Amygdala (tissue), 56 donors: ENCODE results near the gene GOLGA6L26.
"Not testable (repeated sequence)": the region's sequence is repeated elsewhere in the genome, so short reads cannot be mapped to it uniquely, and the experiment has no call there.

Experiments used
- DNase-seq, 56 donors: peaks; one replicate each; lab custom pipeline; 2025; lab: John Stamatoyannopoulos, UW

The GOLGA6L26 gene

GRCh38 chr15:23334096-23334495 is at the start of gene GOLGA6L26:
Gene GOLGA6L26 (minus strand): TSS chr15:23334196. CDS start chr15:23334135, 61 bp downstream.
- not testable (repeated sequence) for DNase-seq

- DNase-seq = not testable (repeated sequence)
These were observed 47.2 kb upstream of the GOLGA6L26 start for GRCh38 chr15:23381192-23381591.

- not testable (repeated sequence) for DNase-seq
These were observed 46.7 kb upstream of the GOLGA6L26 start for GRCh38 chr15:23380700-23381099.

- not testable (repeated sequence) for DNase-seq
These were observed 45.0 kb upstream of the GOLGA6L26 start for GRCh38 chr15:23378946-23379345.

GRCh38 chr15:23374226-23374625 is 40.2 kb upstream of the GOLGA6L26 start:
- DNase-seq = not testable (repeated sequence)

- DNase-seq = not testable (repeated sequence)
These were observed 39.0 kb upstream of the GOLGA6L26 start for GRCh38 chr15:23372891-23373600.

GRCh38 chr15:23372284-23372683 is 38.3 kb upstream of the GOLGA6L26 start:
- no peak for DNase-seq

GRCh38 chr15:23371868-23372267 is 37.9 kb upstream of the GOLGA6L26 start:
- not testable (repeated sequence) for DNase-seq

GRCh38 chr15:23371134-23371533 is 37.1 kb upstream of the GOLGA6L26 start:
- DNase-seq = not testable (repeated sequence)

GRCh38 chr15:23370578-23370977 is 36.6 kb upstream of the GOLGA6L26 start:
- DNase-seq = no peak

- DNase-seq = not testable (repeated sequence)
These were observed 30.3 kb upstream of the GOLGA6L26 start for GRCh38 chr15:23364261-23364660.

GRCh38 chr15:23362622-23363021 is 28.6 kb upstream of the GOLGA6L26 start:
- not testable (repeated sequence) for DNase-seq

- not testable (repeated sequence) for DNase-seq
These were observed 20.5 kb upstream of the GOLGA6L26 start, which contains the start of gene GOLGA8S for GRCh38 chr15:23354448-23354847. Gene GOLGA8S (plus strand): TSS chr15:23354748. CDS start chr15:23354810, 62 bp downstream.

GRCh38 chr15:23311233-23311632 is 22.8 kb downstream of the GOLGA6L26 start:
- DNase-seq = not testable (repeated sequence)

- DNase-seq = not testable (repeated sequence)
These were observed 28.1 kb downstream of the GOLGA6L26 start for GRCh38 chr15:23305921-23306320.

GRCh38 chr15:23304805-23305204 is 29.2 kb downstream of the GOLGA6L26 start:
- DNase-seq = not testable (repeated sequence)

- DNase-seq = not testable (repeated sequence)
These were observed 29.7 kb downstream of the GOLGA6L26 start for GRCh38 chr15:23304267-23304666.

- DNase-seq = not testable (repeated sequence)
These were observed 30.3 kb downstream of the GOLGA6L26 start for GRCh38 chr15:23303654-23304053.

GRCh38 chr15:23303246-23303645 is 30.8 kb downstream of the GOLGA6L26 start:
- DNase-seq = not testable (repeated sequence)
